Measurements from ENCODE around the gene ZNF844.

- TF ChIP-seq CTCF (IDR thresholded peaks at IDR 0.05) (no peak), POLR2A (IDR thresholded peaks at IDR 0.05) (no peak)
These were observed 11.1 kb downstream of the ZNF844 start for GRCh38 chr19:12075538-12076139.

Measured in esophagus squamous epithelium (tissue), 4 donors.